ENCODE data around the gene MBTD1.

Gene MBTD1

GRCh38 chr17:51245535-51245934 lies 14.3 kb downstream of the MBTD1 start:
- H3K9me3 Mint-ChIP-seq = peaks cover 10% of the 10 kb centered on the region
- no peaks in the 10 kb centered on the region for H3K4me1 Mint-ChIP-seq
- no peak overlapping the region for H3K27ac Mint-ChIP-seq

GRCh38 chr17:51244041-51244440 lies 15.8 kb downstream of the MBTD1 start:
- no peaks in the 10 kb centered on the region for H3K27me3 Mint-ChIP-seq (ENCODE audit: low read depth)
- no peak overlapping the region for H3K27ac Mint-ChIP-seq
- peaks cover 32% of the 10 kb centered on the region for H3K36me3 Mint-ChIP-seq (ENCODE audit: low read depth)
- H3K4me3 Mint-ChIP-seq = no peak overlapping the region
- H3K4me1 Mint-ChIP-seq = no peaks in the 10 kb centered on the region
- no peak for TF ChIP-seq CTCF (IDR thresholded peaks at IDR 0.05; ENCODE audit: unreplicated experiment in 3 of 3)
- H3K9me3 Mint-ChIP-seq = peaks cover 2% of the 10 kb centered on the region

More at GRCh38 chr17:51245535-51245934, 14.3 kb downstream of the MBTD1 start:
- TF ChIP-seq CTCF (IDR thresholded peaks at IDR 0.05; ENCODE audit: unreplicated experiment in 3 of 3) = no peak
- no peaks in the 10 kb centered on the region for H3K27me3 Mint-ChIP-seq (ENCODE audit: low read depth)
- no peak overlapping the region for H3K4me3 Mint-ChIP-seq
- peaks cover 38% of the 10 kb centered on the region for H3K36me3 Mint-ChIP-seq (ENCODE audit: low read depth)

GRCh38 chr17:51240275-51240674 lies 19.6 kb downstream of the MBTD1 start:
- Mint-ChIP-seq H3K9me3 (peaks cover 13% of the 10 kb centered on the region), H3K27me3 (ENCODE audit: low read depth) (no peaks in the 10 kb centered on the region), H3K4me3 (no peak overlapping the region), H3K4me1 (no peaks in the 10 kb centered on the region), H3K36me3 (ENCODE audit: low read depth) (peaks cover 50% of the 10 kb centered on the region), H3K27ac (no peak overlapping the region)
- no peak for TF ChIP-seq CTCF (IDR thresholded peaks at IDR 0.05; ENCODE audit: unreplicated experiment in 3 of 3)

- H3K27me3 Mint-ChIP-seq (ENCODE audit: low read depth) = no peaks in the 10 kb centered on the region
- peaks cover 53% of the 10 kb centered on the region for H3K36me3 Mint-ChIP-seq (ENCODE audit: low read depth)
- H3K27ac Mint-ChIP-seq = no peak overlapping the region
- no peak overlapping the region for H3K4me3 Mint-ChIP-seq
- peaks cover 13% of the 10 kb centered on the region for H3K9me3 Mint-ChIP-seq
- H3K4me1 Mint-ChIP-seq = no peaks in the 10 kb centered on the region
- no peak for TF ChIP-seq CTCF (IDR thresholded peaks at IDR 0.05; ENCODE audit: unreplicated experiment in 3 of 3)
Measured at GRCh38 chr17:51238255-51238887, 21.5 kb downstream of the MBTD1 start.

- Mint-ChIP-seq H3K4me1 (no peaks in the 10 kb centered on the region), H3K4me3 (no peak overlapping the region), H3K9me3 (peaks cover 13% of the 10 kb centered on the region), H3K27ac (no peak overlapping the region), H3K27me3 (ENCODE audit: low read depth) (no peaks in the 10 kb centered on the region), H3K36me3 (ENCODE audit: low read depth) (peaks cover 53% of the 10 kb centered on the region)
- no peak for TF ChIP-seq CTCF (IDR thresholded peaks at IDR 0.05; ENCODE audit: unreplicated experiment in 3 of 3)
Measured at GRCh38 chr17:51234162-51234561, 25.7 kb downstream of the MBTD1 start.

- Mint-ChIP-seq H3K27me3 (ENCODE audit: low read depth) (no peaks in the 10 kb centered on the region), H3K27ac (no peak overlapping the region), H3K36me3 (ENCODE audit: low read depth) (peaks cover 39% of the 10 kb centered on the region), H3K4me1 (no peaks in the 10 kb centered on the region), H3K4me3 (no peak overlapping the region), H3K9me3 (peaks cover 10% of the 10 kb centered on the region)
- no peak for TF ChIP-seq CTCF (IDR thresholded peaks at IDR 0.05; ENCODE audit: unreplicated experiment in 3 of 3)
Measured at GRCh38 chr17:51231999-51232398, 27.9 kb downstream of the MBTD1 start.
